H1 (cell line): ENCODE results near the gene MED10. TPM values are rescaled to one million over a fixed set of nuclear protein-coding genes. Genes with fewer than 3 reads are reported as not detected.
A peak's percentile ranks its signal among the peaks of the same experiment; 100 is the strongest.

Experiments used
- BCL11A ChIP-seq, 2 experiments: IDR thresholded peaks; one replicate each; pipeline ENCODE4 v1.6.1; 2011; ENCODE audit warnings: low read depth in 2 of 2, low read length in 2 of 2, mild to moderate bottlenecking in 2 of 2
- CBX5 ChIP-seq: fragments of 300-800, 300-1000 bp; sonication (generic); IDR thresholded peaks from 2 replicates; pipeline ENCODE4 v1.7.1; 2016; ENCODE audit warnings: antibody characterized with exemption, low read length, low read depth
- CHD2 ChIP-seq: IDR thresholded peaks from 2 replicates; pipeline ENCODE4 v1.6.1; 2012; ENCODE audit warnings: low read length, improper control_type of control experiment
- EP300 ChIP-seq, 2 experiments: IDR thresholded peaks; 1 replicate in 1 of 2; 2 replicates in 1 of 2; pipeline ENCODE4 v1.6.1; 2011 to 2012; ENCODE audit warnings: low read depth in 2 of 2, low read length in 2 of 2, mild to moderate bottlenecking in 2 of 2, borderline replicate concordance in 1 of 2, inconsistent platforms in 1 of 2, moderate library complexity in 1 of 2
- FOSL1 ChIP-seq: IDR thresholded peaks from 2 replicates; pipeline ENCODE4 v1.6.1; 2011; ENCODE audit warnings: mild to moderate bottlenecking, low read depth, low read length, moderate library complexity; ENCODE audit not compliant: insufficient read depth
- RNF2 ChIP-seq: fragments of 200-900, 300-1000 bp; sonication (generic); IDR thresholded peaks from 2 replicates; pipeline ENCODE4 v1.7.1; 2016; ENCODE audit warnings: borderline replicate concordance, low read depth, mild to moderate bottlenecking, antibody characterized with exemption, low read length; ENCODE audit not compliant: poor library complexity, severe bottlenecking; ENCODE audit errors: missing control alignments
- SIN3A ChIP-seq, 2 experiments: IDR thresholded peaks in 1 of 2; conservative IDR thresholded peaks in 1 of 2; 2 replicates each; pipeline ENCODE4 v1.6.1; 2011 to 2012; ENCODE audit warnings: low read length in 2 of 2, improper control_type of control experiment in 1 of 2, low read depth in 1 of 2, mild to moderate bottlenecking in 1 of 2
- TAF7 ChIP-seq: optimal IDR thresholded peaks from 2 replicates; pipeline ENCODE3; 2011; ENCODE audit warnings: low read depth, mild to moderate bottlenecking, inconsistent platforms, low read length, moderate library complexity, borderline replicate concordance
- TEAD4 ChIP-seq: IDR thresholded peaks from 2 replicates; pipeline ENCODE4 v1.6.1; 2012; ENCODE audit warnings: low read depth, low read length, inconsistent platforms, mixed read lengths
- polyA plus RNA-seq, 7 experiments: library from polyadenylated mRNA; depleted of rRNA in 3 of 7; stranded (reverse) in 5 of 7; unstranded in 2 of 7; fragments of >200 nt in 5 of 7; fragments of 200-250 nt in 2 of 7; gene quantifications; 1 replicate in 5 of 7; 2 replicates in 1 of 7; 4 replicates in 1 of 7; pipeline versions ENCODE4 v1.2.1 to v1.2.3, GENCODE V29; 2011 to 2013; ENCODE audit warnings: missing spikeins in 2 of 7, mixed read lengths in 2 of 7
- total RNA-seq: library from RNA; stranded (reverse); fragmentation: NEBNext Ultra II Directional; extraction: Animal tissue kit (Norgen Biotek cat#: 25700); gene quantifications from 2 replicates; pipeline ENCODE4 v1.2.1, GENCODE V29; 2021
- TF ChIP-seq, protein P1 (sequence below): fragments of 300-600 bp; sonication (generic); IDR thresholded peaks from 2 replicates; pipeline ENCODE4 v1.7.1; 2012; ENCODE audit warnings: low read length, moderate library complexity, mild to moderate bottlenecking, inconsistent platforms; ENCODE audit not compliant: insufficient replicate concordance

The MED10 gene
- total and polyA plus RNA-seq, 2 of the 8 experiments (the other 6 are each of a cell fraction or from before 2014, with no cell fraction given): 20.1 to 23.2 TPM

GRCh38 chr5:6328173-6328572, 50.2 kb downstream of the MED10 start (continued):
- TF ChIP-seq, protein P1, sequence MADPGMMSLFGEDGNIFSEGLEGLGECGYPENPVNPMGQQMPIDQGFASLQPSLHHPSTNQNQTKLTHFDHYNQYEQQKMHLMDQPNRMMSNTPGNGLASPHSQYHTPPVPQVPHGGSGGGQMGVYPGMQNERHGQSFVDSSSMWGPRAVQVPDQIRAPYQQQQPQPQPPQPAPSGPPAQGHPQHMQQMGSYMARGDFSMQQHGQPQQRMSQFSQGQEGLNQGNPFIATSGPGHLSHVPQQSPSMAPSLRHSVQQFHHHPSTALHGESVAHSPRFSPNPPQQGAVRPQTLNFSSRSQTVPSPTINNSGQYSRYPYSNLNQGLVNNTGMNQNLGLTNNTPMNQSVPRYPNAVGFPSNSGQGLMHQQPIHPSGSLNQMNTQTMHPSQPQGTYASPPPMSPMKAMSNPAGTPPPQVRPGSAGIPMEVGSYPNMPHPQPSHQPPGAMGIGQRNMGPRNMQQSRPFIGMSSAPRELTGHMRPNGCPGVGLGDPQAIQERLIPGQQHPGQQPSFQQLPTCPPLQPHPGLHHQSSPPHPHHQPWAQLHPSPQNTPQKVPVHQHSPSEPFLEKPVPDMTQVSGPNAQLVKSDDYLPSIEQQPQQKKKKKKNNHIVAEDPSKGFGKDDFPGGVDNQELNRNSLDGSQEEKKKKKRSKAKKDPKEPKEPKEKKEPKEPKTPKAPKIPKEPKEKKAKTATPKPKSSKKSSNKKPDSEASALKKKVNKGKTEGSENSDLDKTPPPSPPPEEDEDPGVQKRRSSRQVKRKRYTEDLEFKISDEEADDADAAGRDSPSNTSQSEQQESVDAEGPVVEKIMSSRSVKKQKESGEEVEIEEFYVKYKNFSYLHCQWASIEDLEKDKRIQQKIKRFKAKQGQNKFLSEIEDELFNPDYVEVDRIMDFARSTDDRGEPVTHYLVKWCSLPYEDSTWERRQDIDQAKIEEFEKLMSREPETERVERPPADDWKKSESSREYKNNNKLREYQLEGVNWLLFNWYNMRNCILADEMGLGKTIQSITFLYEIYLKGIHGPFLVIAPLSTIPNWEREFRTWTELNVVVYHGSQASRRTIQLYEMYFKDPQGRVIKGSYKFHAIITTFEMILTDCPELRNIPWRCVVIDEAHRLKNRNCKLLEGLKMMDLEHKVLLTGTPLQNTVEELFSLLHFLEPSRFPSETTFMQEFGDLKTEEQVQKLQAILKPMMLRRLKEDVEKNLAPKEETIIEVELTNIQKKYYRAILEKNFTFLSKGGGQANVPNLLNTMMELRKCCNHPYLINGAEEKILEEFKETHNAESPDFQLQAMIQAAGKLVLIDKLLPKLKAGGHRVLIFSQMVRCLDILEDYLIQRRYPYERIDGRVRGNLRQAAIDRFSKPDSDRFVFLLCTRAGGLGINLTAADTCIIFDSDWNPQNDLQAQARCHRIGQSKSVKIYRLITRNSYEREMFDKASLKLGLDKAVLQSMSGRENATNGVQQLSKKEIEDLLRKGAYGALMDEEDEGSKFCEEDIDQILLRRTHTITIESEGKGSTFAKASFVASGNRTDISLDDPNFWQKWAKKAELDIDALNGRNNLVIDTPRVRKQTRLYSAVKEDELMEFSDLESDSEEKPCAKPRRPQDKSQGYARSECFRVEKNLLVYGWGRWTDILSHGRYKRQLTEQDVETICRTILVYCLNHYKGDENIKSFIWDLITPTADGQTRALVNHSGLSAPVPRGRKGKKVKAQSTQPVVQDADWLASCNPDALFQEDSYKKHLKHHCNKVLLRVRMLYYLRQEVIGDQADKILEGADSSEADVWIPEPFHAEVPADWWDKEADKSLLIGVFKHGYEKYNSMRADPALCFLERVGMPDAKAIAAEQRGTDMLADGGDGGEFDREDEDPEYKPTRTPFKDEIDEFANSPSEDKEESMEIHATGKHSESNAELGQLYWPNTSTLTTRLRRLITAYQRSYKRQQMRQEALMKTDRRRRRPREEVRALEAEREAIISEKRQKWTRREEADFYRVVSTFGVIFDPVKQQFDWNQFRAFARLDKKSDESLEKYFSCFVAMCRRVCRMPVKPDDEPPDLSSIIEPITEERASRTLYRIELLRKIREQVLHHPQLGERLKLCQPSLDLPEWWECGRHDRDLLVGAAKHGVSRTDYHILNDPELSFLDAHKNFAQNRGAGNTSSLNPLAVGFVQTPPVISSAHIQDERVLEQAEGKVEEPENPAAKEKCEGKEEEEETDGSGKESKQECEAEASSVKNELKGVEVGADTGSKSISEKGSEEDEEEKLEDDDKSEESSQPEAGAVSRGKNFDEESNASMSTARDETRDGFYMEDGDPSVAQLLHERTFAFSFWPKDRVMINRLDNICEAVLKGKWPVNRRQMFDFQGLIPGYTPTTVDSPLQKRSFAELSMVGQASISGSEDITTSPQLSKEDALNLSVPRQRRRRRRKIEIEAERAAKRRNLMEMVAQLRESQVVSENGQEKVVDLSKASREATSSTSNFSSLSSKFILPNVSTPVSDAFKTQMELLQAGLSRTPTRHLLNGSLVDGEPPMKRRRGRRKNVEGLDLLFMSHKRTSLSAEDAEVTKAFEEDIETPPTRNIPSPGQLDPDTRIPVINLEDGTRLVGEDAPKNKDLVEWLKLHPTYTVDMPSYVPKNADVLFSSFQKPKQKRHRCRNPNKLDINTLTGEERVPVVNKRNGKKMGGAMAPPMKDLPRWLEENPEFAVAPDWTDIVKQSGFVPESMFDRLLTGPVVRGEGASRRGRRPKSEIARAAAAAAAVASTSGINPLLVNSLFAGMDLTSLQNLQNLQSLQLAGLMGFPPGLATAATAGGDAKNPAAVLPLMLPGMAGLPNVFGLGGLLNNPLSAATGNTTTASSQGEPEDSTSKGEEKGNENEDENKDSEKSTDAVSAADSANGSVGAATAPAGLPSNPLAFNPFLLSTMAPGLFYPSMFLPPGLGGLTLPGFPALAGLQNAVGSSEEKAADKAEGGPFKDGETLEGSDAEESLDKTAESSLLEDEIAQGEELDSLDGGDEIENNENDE: no peak
- TF ChIP-seq CHD2 (no peak), TAF7 (no peak), CBX5 (no peak), BCL11A (IDR thresholded peaks at IDR 0.05; ENCODE audit: low read depth in 2 of 2, low read length in 2 of 2) (no peak), EP300 (IDR thresholded peaks at IDR 0.05; ENCODE audit: borderline replicate concordance in 1 of 2, low read depth in 2 of 2, low read length in 2 of 2) (0 out of 3 replicates have a peak, but pooled peaks of 1 of the 2 experiments have one; percentile 44), TEAD4 (peak; percentile 99), FOSL1 (no peak), SIN3A (conservative IDR thresholded peaks at IDR 0.05 in 1 of 2, IDR thresholded peaks at IDR 0.05 in 1 of 2; ENCODE audit: low read depth in 1 of 2, low read length in 2 of 2) (peak; percentile 90; a peak in 3 of 4 replicates), RNF2 (no peak)
